ENCODE measurements around the gene DCAF10.

Gene DCAF10

GRCh38 chr9:37913480-37914153 lies 113.0 kb downstream of the DCAF10 start:
- Histone ChIP-seq H3K9me3 (ENCODE audit: low read depth, low read length) (no peaks in the 10 kb centered on the region), H3K4me3 (no peak overlapping the region)
- peak; percentile 47 for DNase-seq (ENCODE audit: low read depth, low spot score)

GRCh38 chr9:37914154-37914551 lies 113.6 kb downstream of the DCAF10 start:
- DNase-seq (ENCODE audit: low read depth, low spot score), result no peak
- no peak overlapping the region for H3K27ac ChIP-seq
- TF ChIP-seq EZH2 (IDR thresholded peaks at IDR 0.05) (no peak), FOXP2 (optimal IDR thresholded peaks at IDR 0.05; ENCODE audit: control extremely low read depth, extremely low read length, insufficient read depth) (no peak), POLR2AphosphoS5 (IDR thresholded peaks at IDR 0.05; ENCODE audit: borderline replicate concordance, low read depth, low read length) (no peak)

More at GRCh38 chr9:37913480-37914153, 113.0 kb downstream of the DCAF10 start:
- Histone ChIP-seq H3K9ac (ENCODE audit: insufficient read length) (no peak overlapping the region), H3K27ac (no peak overlapping the region), H3K36me3 (ENCODE audit: insufficient read depth, low read length) (peaks cover 7% of the 10 kb centered on the region; the same call in 1 of the 2 replicates)
- peak; percentile 36 for TF ChIP-seq POLR2AphosphoS5 (IDR thresholded peaks at IDR 0.05; ENCODE audit: borderline replicate concordance, low read depth, low read length)
- no peak for TF ChIP-seq EZH2 (IDR thresholded peaks at IDR 0.05)
- no peak for TF ChIP-seq FOXP2 (optimal IDR thresholded peaks at IDR 0.05; ENCODE audit: control extremely low read depth, extremely low read length, insufficient read depth)

GRCh38 chr9:37914701-37915358 lies 114.2 kb downstream of the DCAF10 start:
- TF ChIP-seq EZH2 (IDR thresholded peaks at IDR 0.05), result no peak
- no peak for TF ChIP-seq FOXP2 (optimal IDR thresholded peaks at IDR 0.05; ENCODE audit: control extremely low read depth, extremely low read length, insufficient read depth)
- TF ChIP-seq POLR2AphosphoS5 (IDR thresholded peaks at IDR 0.05; ENCODE audit: borderline replicate concordance, low read depth, low read length), result no peak
- no peak for DNase-seq (ENCODE audit: low read depth, low spot score)
- Histone ChIP-seq H3K36me3 (ENCODE audit: insufficient read depth, low read length) (peaks cover 10% of the 10 kb centered on the region; the same call in 1 of the 2 replicates), H3K4me3 (no peak overlapping the region), H3K9ac (ENCODE audit: insufficient read length) (no peak overlapping the region), H3K27ac (no peak overlapping the region), H3K9me3 (ENCODE audit: low read depth, low read length) (no peaks in the 10 kb centered on the region)

More at GRCh38 chr9:37914154-37914551, 113.6 kb downstream of the DCAF10 start:
- Histone ChIP-seq H3K36me3 (ENCODE audit: insufficient read depth, low read length) (peaks cover 7% of the 10 kb centered on the region; the same call in 1 of the 2 replicates), H3K4me3 (no peak overlapping the region), H3K9me3 (ENCODE audit: low read depth, low read length) (no peaks in the 10 kb centered on the region), H3K9ac (ENCODE audit: insufficient read length) (no peak overlapping the region)

GRCh38 chr9:37915911-37916470 lies 115.4 kb downstream of the DCAF10 start:
- no peak overlapping the region for H3K27ac ChIP-seq

GRCh38 chr9:37916471-37917312 lies 116.1 kb downstream of the DCAF10 start:
- Histone ChIP-seq H3K9ac (ENCODE audit: insufficient read length) (no peak overlapping the region), H3K9me3 (ENCODE audit: low read depth, low read length) (no peaks in the 10 kb centered on the region), H3K4me3 (no peak overlapping the region), H3K27ac (0 out of 2 replicates have a peak overlapping the region, but pooled peaks have one; percentile 57), H3K36me3 (ENCODE audit: insufficient read depth, low read length) (peaks cover 14% of the 10 kb centered on the region; the same call in 1 of the 2 replicates)
- no peak for DNase-seq (ENCODE audit: low read depth, low spot score)
- TF ChIP-seq FOXP2 (optimal IDR thresholded peaks at IDR 0.05; ENCODE audit: control extremely low read depth, extremely low read length, insufficient read depth) (no peak), EZH2 (IDR thresholded peaks at IDR 0.05) (no peak), POLR2AphosphoS5 (IDR thresholded peaks at IDR 0.05; ENCODE audit: borderline replicate concordance, low read depth, low read length) (no peak)

More at GRCh38 chr9:37915911-37916470, 115.4 kb downstream of the DCAF10 start:
- H3K36me3 ChIP-seq (ENCODE audit: insufficient read depth, low read length), result peaks cover 14% of the 10 kb centered on the region; the same call in 1 of the 2 replicates
- H3K9me3 ChIP-seq (ENCODE audit: low read depth, low read length), result no peaks in the 10 kb centered on the region
- no peak overlapping the region for H3K4me3 ChIP-seq
- no peak overlapping the region for H3K9ac ChIP-seq (ENCODE audit: insufficient read length)
- TF ChIP-seq FOXP2 (optimal IDR thresholded peaks at IDR 0.05; ENCODE audit: control extremely low read depth, extremely low read length, insufficient read depth) (no peak), POLR2AphosphoS5 (IDR thresholded peaks at IDR 0.05; ENCODE audit: borderline replicate concordance, low read depth, low read length) (no peak), EZH2 (IDR thresholded peaks at IDR 0.05) (no peak)
- DNase-seq (ENCODE audit: low read depth, low spot score), result no peak

All from SK-N-MC (cell line).